Activated CD4-positive, alpha-beta T cell treated with anti-CD3 and anti-CD28 coated beads, Interleukin-10, Interleukin-2, amounts not matched to agents 100 ng/mL and 50 ng/mL, durations not matched to agents 16 hours and 8 hours (primary cell): Measurements from ENCODE around the gene CCDC85A.

ENCODE experiments used
- DNase-seq: peaks from one replicate; pipeline ENCODE4 v3.0.0-alpha.2; 2020

The CCDC85A gene

GRCh38 chr2:56313500-56313921 is 129.7 kb downstream of the CCDC85A start:
- no peak for DNase-seq

DNA sequence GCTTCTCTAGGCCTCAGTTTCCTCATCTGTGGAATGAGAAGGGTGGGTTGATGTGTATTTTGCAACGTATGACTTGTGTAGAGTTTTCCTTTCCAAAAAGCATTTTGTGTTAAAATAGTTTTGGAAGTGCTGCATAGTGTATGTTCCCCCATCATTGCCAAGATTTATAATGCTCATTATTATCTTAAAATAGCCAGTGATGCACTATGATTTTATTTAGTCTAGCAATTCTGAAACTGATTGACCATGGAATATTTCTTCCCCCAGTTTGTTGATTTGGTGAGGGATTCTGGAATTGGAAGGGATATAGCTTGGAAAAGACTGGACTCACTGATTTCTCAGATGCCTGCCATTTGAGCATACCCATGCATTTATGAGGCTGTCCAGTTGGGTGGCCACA is 130.6 kb downstream of the CCDC85A start:
- DNase-seq: no peak

GRCh38 chr2:56314796-56315195 is 131.0 kb downstream of the CCDC85A start:
- no peak for DNase-seq

DNA sequence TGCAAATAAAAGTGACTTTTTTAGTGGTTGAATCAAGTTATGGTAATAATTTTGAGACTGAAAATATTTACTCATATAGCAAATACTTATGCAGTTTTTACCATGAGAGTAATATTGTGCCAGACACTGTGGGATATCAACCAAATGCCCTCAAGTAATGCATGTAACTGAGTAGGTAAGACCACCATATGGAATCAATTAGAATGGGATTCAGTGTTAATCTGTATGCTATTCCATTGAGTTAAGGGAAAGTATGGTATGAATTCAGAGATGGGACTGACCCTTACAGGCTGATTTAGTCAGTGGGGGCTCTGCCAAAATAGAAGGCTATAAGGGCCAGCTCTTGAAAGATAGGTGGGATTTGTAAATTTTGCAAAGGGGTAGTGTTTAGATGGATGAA is 131.6 kb downstream of the CCDC85A start:
- no peak for DNase-seq

DNA sequence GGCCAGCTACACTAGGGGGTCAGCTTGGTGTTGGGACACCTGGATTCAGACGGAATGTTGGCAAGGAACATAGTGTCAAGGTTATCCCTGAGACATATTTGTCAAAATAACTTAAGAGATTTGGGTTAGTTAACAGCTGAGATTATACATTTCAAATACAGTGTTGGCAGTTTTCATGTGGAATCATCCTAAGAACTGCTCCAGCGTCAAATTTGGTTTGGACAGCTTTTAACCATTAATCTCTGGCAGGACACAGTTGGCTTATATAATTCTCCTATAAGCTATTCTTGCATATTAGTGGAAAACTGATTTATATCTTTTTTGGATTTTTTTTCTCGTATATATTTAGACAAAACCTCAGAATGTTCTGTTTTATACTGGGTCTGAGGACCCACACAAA is 132.2 kb downstream of the CCDC85A start:
- DNase-seq: no peak

GRCh38 chr2:56318147-56318546 is 134.4 kb downstream of the CCDC85A start:
- DNase-seq: no peak

- no peak for DNase-seq
Measured at GRCh38 chr2:56325661-56326345, 142.0 kb downstream of the CCDC85A start.

DNA sequence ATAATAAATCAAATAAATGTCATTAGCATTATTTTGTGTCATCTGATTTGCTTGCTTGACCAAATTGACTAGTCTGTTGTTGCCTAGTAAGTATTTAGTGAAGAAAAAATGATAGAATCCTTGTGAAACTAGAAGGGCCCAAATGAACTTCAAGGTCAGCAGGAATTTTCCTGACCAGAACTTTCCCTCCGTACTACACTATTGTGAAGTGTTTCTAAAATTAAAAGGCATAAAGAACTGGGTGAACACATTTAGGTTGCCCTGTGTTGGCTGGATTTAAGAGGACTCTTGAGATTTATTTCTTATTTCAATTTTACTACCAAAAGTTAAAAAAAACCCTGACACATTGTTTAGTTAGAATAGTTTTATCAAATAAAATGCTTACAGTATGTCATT is 142.6 kb downstream of the CCDC85A start:
- DNase-seq: no peak

GRCh38 chr2:56331810-56332209 is 148.0 kb downstream of the CCDC85A start:
- DNase-seq: no peak

GRCh38 chr2:56333812-56334485 is 150.2 kb downstream of the CCDC85A start:
- DNase-seq: no peak

DNA sequence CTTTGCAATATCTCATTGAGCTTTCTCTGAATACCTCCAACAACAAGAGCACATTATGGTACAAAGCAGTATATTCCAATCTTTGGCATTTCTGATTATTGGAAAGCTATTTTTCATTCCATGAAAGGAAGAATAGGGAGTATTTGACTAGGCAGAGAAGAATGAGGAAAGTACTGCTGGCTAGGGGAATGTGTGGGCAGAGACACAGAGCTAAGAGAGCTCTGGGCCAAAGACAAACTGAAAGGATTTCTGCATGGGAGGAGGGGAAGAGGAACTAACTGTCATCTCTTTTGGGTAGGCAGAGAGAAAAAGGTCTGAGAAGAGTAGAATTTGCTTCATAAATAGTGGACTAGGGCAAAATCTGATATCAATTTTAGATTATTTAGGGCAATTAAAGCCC is 150.8 kb downstream of the CCDC85A start:
- no peak for DNase-seq

DNA sequence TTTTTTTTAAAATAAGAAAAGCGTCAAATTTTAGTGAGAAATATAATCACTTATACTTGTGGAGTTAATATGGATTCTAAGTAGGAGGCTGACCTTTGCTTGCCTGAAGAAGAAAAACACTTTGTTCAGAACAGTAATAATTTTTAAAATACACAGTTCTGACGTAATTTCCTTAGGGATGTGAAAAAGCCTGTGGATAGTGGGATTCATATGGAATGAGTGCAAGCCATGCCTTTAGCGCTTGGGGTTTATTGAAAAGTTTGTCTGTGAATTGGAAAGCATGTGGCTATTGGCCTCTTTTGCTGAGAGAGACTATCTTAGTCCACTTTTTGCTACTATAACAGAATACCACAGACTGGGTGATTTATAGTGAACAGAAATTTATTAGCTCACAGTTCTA is 151.3 kb downstream of the CCDC85A start:
- no peak for DNase-seq

DNA sequence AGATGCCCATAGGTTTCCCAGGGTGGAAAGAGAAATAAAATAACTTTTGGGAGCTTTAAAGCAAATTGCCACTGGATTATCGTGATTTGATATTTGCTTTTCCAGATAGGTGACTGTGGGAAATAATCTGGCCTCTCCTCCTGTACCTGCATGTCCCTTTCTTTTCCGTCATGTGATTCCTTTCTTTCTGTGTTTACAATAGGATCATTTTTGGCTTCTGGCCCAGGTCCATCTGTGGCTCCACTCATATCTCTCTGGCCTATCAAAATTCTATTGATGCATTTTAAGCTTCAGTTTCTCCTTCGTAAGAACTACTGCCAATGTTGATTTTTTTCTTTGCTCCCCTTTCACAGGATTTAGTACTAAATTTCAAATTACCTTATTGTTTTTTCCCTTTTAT is 153.6 kb downstream of the CCDC85A start:
- DNase-seq: no peak

DNA sequence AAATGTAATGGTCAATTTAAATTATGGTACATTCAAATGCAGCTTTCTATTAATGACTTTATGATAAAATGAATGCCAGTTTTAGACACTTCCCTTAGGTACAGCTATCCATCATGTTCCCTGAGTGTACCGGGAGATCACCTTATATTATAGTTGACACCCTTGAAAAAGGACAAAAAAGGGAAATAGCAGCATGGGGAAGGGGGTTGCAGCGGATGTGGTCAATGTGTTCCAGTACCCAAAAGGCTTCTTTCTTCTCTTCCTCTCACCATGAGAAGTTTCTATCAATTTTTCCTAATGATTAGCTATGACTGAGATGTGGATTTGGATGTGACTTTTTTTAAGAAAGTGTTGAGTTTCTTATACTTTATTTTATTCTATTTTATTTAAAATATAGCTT is 154.4 kb downstream of the CCDC85A start:
- DNase-seq: no peak

GRCh38 chr2:56344771-56345170 is 161.0 kb downstream of the CCDC85A start:
- DNase-seq: no peak

- no peak for DNase-seq
Measured at GRCh38 chr2:56347881-56348280, 164.1 kb downstream of the CCDC85A start.

DNA sequence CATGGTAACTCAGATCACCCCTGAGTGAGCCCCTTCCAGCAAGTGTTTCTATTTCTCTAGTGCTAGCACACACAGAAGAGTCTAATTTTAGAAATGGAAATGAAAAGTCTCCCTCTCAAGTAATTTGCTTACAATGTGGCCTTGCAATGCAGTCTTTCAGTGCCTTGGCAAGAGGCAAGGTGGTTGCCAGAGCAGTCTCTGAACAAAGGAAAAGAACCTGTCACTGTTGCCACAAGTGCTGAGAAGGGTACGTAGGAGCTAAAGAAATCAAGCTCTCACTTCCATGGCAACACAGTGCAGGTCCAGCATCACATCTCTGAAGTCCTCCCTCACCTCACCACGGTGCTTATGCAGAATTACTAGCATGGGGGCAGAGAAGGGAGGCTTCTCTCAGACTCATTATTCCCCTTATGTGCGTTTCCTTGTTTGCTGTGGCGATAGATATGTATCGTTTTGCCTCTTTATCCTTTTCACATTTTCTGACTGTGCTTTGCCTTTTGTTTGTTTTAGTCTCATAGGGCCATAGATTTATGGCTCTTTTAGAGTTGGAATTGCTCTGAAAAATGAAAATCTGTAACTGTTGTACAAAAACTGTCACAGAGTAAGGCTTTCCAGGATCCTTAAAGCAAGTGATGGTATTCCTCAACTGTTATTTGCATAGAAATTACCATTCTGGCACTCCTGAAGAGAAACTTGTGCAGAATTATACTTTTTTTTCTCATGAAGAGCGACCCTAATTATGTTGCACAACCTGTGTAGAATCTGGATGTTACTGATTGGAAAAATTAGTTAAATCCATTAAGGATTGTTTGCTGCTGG is 164.8 kb downstream of the CCDC85A start:
- DNase-seq: no peak

- no peak for DNase-seq
Measured at GRCh38 chr2:56357655-56358295, 174.0 kb downstream of the CCDC85A start.

DNA sequence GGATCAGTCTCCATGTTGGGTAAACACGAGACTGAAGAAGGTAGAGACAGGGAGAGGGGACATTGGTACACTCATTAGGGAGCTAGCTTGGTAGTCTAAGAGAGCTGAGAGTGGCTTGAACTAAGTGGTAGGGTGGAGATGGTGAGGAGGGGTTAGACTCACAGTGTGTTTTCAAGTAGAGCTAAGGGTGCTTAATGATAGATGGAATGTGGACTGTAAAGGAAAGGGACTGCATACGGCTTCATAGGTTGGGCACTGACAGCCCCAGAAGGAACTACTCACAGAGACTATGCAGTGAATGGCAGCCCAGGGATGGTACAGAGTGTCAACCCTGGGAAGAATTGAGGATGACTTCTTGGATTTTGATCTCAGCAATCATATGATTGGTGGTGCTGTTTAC is 178.1 kb downstream of the CCDC85A start:
- DNase-seq: no peak

DNA sequence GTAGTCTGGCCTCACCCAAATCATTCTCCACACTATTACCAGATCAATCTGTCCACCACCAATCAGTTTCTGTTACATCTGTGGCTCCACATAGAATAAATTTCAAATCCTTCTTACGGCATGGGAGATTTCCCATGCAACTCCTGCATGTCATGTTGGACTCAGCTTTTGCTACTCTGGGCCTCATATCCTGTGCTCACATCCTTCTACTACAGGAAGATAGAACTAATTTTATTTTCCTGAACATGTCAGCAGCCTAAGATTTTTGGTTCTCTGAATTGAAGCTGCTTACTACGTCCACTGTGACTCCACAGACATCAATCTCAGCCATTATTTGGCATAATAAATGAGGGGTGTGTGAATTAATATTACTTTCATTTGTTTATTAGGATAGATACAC is 181.1 kb downstream of the CCDC85A start:
- no peak for DNase-seq

- no peak for DNase-seq
Measured at GRCh38 chr2:56369316-56369715, 185.5 kb downstream of the CCDC85A start.

DNA sequence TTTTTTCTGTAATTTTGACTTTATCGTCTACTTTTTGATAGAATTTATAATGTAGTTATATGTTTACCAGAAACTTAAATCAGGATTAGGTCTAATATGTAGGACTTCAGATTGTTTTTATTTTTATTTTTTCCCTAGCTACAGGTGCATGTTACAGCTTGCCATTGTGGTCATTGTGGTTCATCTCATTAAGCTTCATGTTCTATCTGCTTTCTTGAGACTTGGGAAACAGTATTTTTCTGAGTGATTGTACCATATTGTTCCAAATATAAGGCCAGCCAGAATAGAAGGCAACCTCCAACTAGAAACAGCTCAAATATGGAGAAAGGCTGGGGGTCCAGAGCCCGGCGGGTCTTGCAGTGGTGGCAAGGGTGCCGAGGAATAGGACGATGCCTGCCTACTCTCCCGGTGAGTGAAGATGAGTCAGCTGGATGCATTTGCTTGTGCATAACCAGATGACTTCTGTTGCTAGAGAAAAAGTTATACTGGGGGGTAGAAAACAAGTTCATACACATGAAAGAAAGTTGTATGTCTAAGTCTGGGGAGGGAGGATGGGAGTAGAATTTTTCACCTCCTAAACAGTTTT is 188.4 kb downstream of the CCDC85A start:
- no peak for DNase-seq

DNA sequence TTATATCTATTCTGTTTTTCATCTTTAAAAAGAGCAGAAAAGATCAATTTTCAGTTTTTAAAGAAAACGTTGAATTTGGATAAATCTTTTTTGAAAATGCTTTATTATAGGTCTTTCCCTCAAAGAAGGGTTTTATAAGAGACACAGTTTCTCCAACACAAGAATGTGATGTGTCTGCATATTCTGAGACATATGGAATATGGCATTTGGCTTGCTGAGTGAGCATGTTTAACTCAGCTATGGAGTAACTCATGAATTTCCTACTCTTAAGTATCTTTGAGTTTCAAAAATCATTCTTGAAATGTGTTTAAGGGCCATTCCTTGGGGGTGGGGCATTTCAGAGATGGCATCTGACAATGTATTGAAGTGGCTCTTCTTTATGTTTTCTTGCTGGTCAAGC is 191.5 kb downstream of the CCDC85A start:
- DNase-seq: no peak
